CD4-positive, alpha-beta T cell (primary cell): ENCODE measurements around the gene TUBA3E. TPM values are rescaled to one million over a fixed set of nuclear protein-coding genes. Genes with fewer than 3 reads are reported as not detected.
"Not testable (repeated sequence)": the region's sequence is repeated elsewhere in the genome, so short reads cannot be mapped to it uniquely, and the experiment has no call there.

ENCODE experiments used
- ATAC-seq: fragments of 200-7000 bp; cut with Tn5 transposase; one replicate; pipeline ENCODE4 v1.10.0; 2022; ENCODE audit warnings: mild to moderate bottlenecking; ENCODE audit not compliant: poor library complexity
- CTCF ChIA-PET: fragments of 350-600 bp; sonication (Branson Sonifier 250); formaldehyde crosslinking; loops from one replicate; lab custom pipeline; 2021; ENCODE audit warnings: antibody characterized with exemption, inconsistent platforms; lab: Charles Lee
- POLR2A ChIA-PET: fragments of 350-600 bp; sonication (Branson Sonifier 250); formaldehyde crosslinking; loops from one replicate; lab custom pipeline; 2021; ENCODE audit warnings: antibody characterized with exemption, inconsistent platforms; lab: Charles Lee
- DNase-seq, 14 experiments: peaks; one replicate each; pipeline ENCODE4 v3.0.0-alpha.2; 2013 to 2020; ENCODE audit warnings: mixed read lengths in 2 of 14
- H3K27ac ChIP-seq, 2 donors: one replicate each; pipeline versions ENCODE4 v1.5.1 to v1.7.0; 2013; ENCODE audit warnings: low read length in 2 of 2, low read depth in 1 of 2, mild to moderate bottlenecking in 1 of 2
- H3K27me3 ChIP-seq, 2 experiments: 1 replicate in 1 of 2; 2 replicates in 1 of 2; pipeline versions ENCODE4 v1.6.1 to v1.7.0; 2013; ENCODE audit warnings: low read length in 2 of 2, control low read depth in 1 of 2, mild to moderate bottlenecking in 1 of 2, moderate library complexity in 1 of 2; ENCODE audit not compliant: insufficient read depth in 2 of 2, control insufficient read depth in 1 of 2
- H3K36me3 ChIP-seq: one replicate; pipeline ENCODE4 v1.6.1; 2013; ENCODE audit warnings: low read length, control low read depth; ENCODE audit not compliant: insufficient read depth
- H3K4me1 ChIP-seq: one replicate; pipeline ENCODE4 v1.6.1; 2013; ENCODE audit warnings: low read length, control low read depth; ENCODE audit not compliant: insufficient read depth
- H3K4me3 ChIP-seq: one replicate; pipeline ENCODE4 v1.5.1; 2013; ENCODE audit warnings: mild to moderate bottlenecking, low read length, moderate library complexity
- H3K9me3 ChIP-seq, 2 experiments: 1 replicate in 1 of 2; 2 replicates in 1 of 2; pipeline versions ENCODE4 v1.6.1 to v1.7.0; 2013; ENCODE audit warnings: low read length in 2 of 2, mild to moderate bottlenecking in 2 of 2, control low read depth in 1 of 2, moderate library complexity in 1 of 2; ENCODE audit not compliant: control insufficient read depth in 1 of 2, insufficient read depth in 1 of 2
- H3K27ac Mint-ChIP-seq: one replicate; pipeline ENCODE4 v1.8.0; 2020; ENCODE audit warnings: mixed read lengths
- H3K27me3 Mint-ChIP-seq: one replicate; pipeline ENCODE4 v1.8.0; 2021; ENCODE audit warnings: mixed read lengths
- H3K36me3 Mint-ChIP-seq: one replicate; pipeline ENCODE4 v1.8.0; 2021; ENCODE audit warnings: low read depth, mixed read lengths
- H3K4me1 Mint-ChIP-seq: one replicate; pipeline ENCODE4 v1.8.0; 2021; ENCODE audit warnings: low read depth, mixed read lengths
- H3K4me3 Mint-ChIP-seq: one replicate; pipeline ENCODE4 v1.8.0; 2020; ENCODE audit warnings: mild to moderate bottlenecking, mixed read lengths
- H3K9me3 Mint-ChIP-seq: one replicate; pipeline ENCODE4 v1.8.0; 2020; ENCODE audit warnings: mixed read lengths
- intact Hi-C, 2 experiments: fragments of 100-400 bp; cut with DNase I in 1 of 2; cut with micrococcal nuclease in 1 of 2; formaldehyde crosslinking; loops; one replicate each; pipeline versions ENCODE4 v1.15.1 to v1.9.0; 2023 to 2025; cut with DNase I, micrococcal nuclease
- total RNA-seq, 174 experiments: library from RNA in 2 of 174; stranded (reverse) in 2 of 174; gene quantifications; one replicate each; pipeline ENCODE4 v1.2.3 and lab custom pipeline; 2021 to 2026
- TF ChIP-seq, protein P1 (sequence below): fragments of 200-600 bp; IDR thresholded peaks from one replicate; pipeline ENCODE4 v1.8.0; 2022; ENCODE audit warnings: antibody characterized with exemption, mild to moderate bottlenecking

TUBA3E gene
- total RNA-seq, 2 experiments from 2014 or later, result not detected

DNA sequence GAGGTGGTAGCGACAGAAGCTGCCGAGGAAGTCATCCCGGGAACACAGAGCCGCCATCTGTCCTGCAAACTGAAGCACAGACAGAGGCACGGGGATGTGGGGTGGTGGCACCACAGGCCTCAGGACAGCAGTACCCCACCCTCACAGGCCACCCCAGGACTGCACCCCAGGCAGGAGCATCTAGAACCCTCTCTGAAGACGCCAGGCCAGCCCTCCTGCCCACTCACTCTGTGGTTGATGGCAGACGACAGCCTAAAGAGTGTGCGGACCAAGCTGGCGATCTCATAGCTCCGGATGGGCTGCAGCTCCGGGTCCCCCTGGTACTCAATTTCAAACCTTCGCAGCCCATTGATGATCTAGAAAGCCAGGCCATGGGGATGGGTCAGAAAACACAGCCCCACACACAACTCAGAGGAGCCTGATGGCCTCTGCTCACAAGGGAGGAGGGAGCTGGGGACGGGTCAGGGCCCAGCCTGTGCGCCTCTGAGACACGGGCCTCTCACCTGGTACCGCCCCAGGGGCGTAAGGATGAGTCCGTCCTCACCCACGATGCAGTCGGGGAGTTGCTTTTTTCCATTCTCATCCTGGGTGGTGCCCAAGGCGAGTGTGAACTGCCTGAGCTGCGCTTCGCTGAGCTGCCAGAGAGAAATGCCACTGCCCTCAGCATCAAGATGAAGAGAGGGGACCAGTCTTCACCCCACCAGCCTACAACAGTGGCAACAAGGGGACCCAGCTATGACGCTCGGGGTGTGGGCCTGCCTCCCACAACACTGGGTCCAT lies 45.2 kb downstream of the TUBA3E start:
- no peak overlapping the region for H3K4me3 Mint-ChIP-seq
- ChIA-PET CTCF (no interaction called here), POLR2A (no interaction called here)
- no peak for ATAC-seq
- H3K9me3 ChIP-seq, result no peaks in the 10 kb centered on the region
- H3K36me3 ChIP-seq, result peaks cover 14% of the 10 kb centered on the region
- intact Hi-C loops, result no loop called here
- H3K27me3 ChIP-seq, result no peaks in the 10 kb centered on the region
- H3K4me3 ChIP-seq, result no peak overlapping the region
- no peak for DNase-seq
- H3K9me3 Mint-ChIP-seq, result no peaks in the 10 kb centered on the region
- H3K27ac Mint-ChIP-seq, result no peak overlapping the region
- H3K4me1 Mint-ChIP-seq, result no peaks in the 10 kb centered on the region
- TF ChIP-seq, protein P1, sequence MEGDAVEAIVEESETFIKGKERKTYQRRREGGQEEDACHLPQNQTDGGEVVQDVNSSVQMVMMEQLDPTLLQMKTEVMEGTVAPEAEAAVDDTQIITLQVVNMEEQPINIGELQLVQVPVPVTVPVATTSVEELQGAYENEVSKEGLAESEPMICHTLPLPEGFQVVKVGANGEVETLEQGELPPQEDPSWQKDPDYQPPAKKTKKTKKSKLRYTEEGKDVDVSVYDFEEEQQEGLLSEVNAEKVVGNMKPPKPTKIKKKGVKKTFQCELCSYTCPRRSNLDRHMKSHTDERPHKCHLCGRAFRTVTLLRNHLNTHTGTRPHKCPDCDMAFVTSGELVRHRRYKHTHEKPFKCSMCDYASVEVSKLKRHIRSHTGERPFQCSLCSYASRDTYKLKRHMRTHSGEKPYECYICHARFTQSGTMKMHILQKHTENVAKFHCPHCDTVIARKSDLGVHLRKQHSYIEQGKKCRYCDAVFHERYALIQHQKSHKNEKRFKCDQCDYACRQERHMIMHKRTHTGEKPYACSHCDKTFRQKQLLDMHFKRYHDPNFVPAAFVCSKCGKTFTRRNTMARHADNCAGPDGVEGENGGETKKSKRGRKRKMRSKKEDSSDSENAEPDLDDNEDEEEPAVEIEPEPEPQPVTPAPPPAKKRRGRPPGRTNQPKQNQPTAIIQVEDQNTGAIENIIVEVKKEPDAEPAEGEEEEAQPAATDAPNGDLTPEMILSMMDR, result no peak
- no peaks in the 10 kb centered on the region for H3K27me3 Mint-ChIP-seq
- peaks cover 39% of the 10 kb centered on the region for H3K36me3 Mint-ChIP-seq
- H3K27ac ChIP-seq, result no peak overlapping the region
- no peaks in the 10 kb centered on the region for H3K4me1 ChIP-seq

DNA sequence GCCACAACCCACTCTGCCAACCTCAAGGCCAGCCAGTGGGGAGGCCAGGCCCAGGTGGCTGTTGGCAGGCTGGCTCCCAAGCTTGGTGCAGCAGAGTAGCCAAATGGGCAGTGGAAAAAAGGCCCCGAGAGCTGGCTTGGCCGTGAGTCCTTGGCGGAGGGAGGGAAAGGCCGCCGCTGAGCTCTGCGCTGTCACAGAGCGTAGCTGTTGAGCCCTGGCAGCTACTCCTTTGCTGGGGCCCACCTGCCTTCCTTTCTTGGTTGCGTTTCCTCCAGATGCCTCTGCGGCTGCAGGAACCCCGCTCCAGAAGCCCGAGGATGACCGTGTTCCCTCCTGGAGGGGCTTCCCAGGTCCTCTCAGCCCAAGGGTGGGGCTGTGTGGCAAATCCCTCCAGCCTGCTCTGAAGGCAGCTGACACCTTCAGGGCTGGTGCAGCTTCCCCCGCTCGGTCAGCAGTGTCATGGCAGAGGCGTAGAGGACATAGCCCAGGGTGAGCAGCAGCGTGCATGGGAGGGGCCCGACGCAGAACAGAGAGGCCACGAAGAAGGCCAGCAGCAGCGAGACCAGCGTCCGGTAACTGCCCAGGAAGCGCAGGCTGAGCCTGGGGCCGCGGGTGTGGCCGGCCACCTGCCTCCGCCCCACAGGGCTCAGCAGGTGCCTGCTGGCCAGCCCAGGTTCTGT lies 46.0 kb downstream of the TUBA3E start:
- peaks cover 11% of the 10 kb centered on the region for H3K36me3 ChIP-seq
- H3K36me3 Mint-ChIP-seq, result peaks cover 35% of the 10 kb centered on the region
- H3K9me3 ChIP-seq, H3K9me3 Mint-ChIP-seq, H3K4me3 ChIP-seq, H3K27ac ChIP-seq, H3K27ac Mint-ChIP-seq, intact Hi-C loops, CTCF ChIA-PET, POLR2A ChIA-PET, ATAC-seq, H3K27me3 Mint-ChIP-seq, H3K4me3 Mint-ChIP-seq, H3K4me1 ChIP-seq, H3K27me3 ChIP-seq, H3K4me1 Mint-ChIP-seq, DNase-seq: not testable (repeated sequence)

DNA sequence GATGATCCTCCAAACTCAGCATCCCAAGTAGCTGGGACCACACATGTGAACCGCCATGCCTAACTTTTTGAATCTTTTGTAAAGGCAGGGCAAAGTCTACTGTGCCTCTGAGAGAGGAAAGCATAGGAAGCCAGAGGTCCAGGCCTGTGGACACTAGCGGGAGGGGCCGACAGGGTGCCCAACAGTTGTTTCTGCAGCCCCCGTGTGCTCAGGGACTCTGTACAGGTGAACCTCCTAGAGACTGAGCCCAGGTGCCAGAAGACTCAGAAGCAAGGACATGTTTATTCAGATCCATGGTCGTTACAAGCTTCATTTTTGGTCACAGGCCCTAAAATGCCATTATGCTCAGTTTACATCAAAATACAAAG lies 47.1 kb downstream of the TUBA3E start:
- H3K4me1 ChIP-seq, H3K27me3 Mint-ChIP-seq, POLR2A ChIA-PET, CTCF ChIA-PET, H3K27me3 ChIP-seq, H3K4me3 Mint-ChIP-seq, H3K27ac ChIP-seq, H3K27ac Mint-ChIP-seq, H3K9me3 Mint-ChIP-seq, H3K4me1 Mint-ChIP-seq, H3K9me3 ChIP-seq, H3K4me3 ChIP-seq, ATAC-seq, intact Hi-C loops, DNase-seq: not testable (repeated sequence)
- H3K36me3 ChIP-seq, result peaks cover 11% of the 10 kb centered on the region
- peaks cover 30% of the 10 kb centered on the region for H3K36me3 Mint-ChIP-seq
